ENCODE measurements around the gene GMPS. TPM values are rescaled to one million over a fixed set of nuclear protein-coding genes. Genes with fewer than 3 reads are reported as not detected.
A peak's percentile ranks its signal among the peaks of the same experiment; 100 is the strongest.

The GMPS gene
- polyA plus RNA-seq, 1 of the 3 experiments (the other 2 are of a cell fraction), result 13.4 TPM

GRCh38 chr3:155852341-155852740 is 18.1 kb upstream of the GMPS start (continued):
- TF ChIP-seq ZBTB33 (IDR thresholded peaks at IDR 0.05; ENCODE audit: borderline replicate concordance, low read depth) (no peak), MEF2A (IDR thresholded peaks at IDR 0.05; ENCODE audit: borderline replicate concordance, low read depth) (no peak), FOSL2 (IDR thresholded peaks at IDR 0.05; ENCODE audit: borderline replicate concordance, low read depth) (no peak), TAF1 (IDR thresholded peaks at IDR 0.05; ENCODE audit: borderline replicate concordance, low read depth, low read length) (no peak), GABPA (IDR thresholded peaks at IDR 0.05; ENCODE audit: low read depth) (no peak), YY1 (IDR thresholded peaks at IDR 0.05; ENCODE audit: low read depth) (no peak), JUND (IDR thresholded peaks at IDR 0.05) (no peak), RAD21 (IDR thresholded peaks at IDR 0.05; ENCODE audit: low read length) (no peak), CHD2 (IDR thresholded peaks at IDR 0.05; ENCODE audit: low read length, partially characterized antibody) (no peak), ELF1 (IDR thresholded peaks at IDR 0.05) (no peak)

GRCh38 chr3:155853214-155854140 is 17.0 kb upstream of the GMPS start:
- POLR2A ChIA-PET, result interaction anchor here (1.0 to 1.5 kb wide), 2 partner anchors 16 to 47 kb away, joined by 4 read pairs; partner anchors contain the start of genes C3orf33 and GMPS

More at GRCh38 chr3:155853214-155854140, 17.0 kb upstream of the GMPS start:
- Histone ChIP-seq H3K9me2 (no peaks in the 10 kb centered on the region), H2AFZ (ENCODE audit: low read depth) (peak overlapping the region; percentile 85), H3K4me2 (peak overlapping the region; percentile 85), H3K9me3 (no peaks in the 10 kb centered on the region), H3K27me3 (ENCODE audit: insufficient read depth) (no peaks in the 10 kb centered on the region), H3K27ac (ENCODE audit: low read depth in 2 of 2, low read length in 1 of 2) (peak overlapping the region; percentile 74 to 86), H3K36me3 (replicated peaks in 1 of 2; ENCODE audit: control insufficient read depth in 1 of 2, insufficient read depth in 2 of 2, low read length in 1 of 2) (no peaks in the 10 kb centered on the region), H4K20me1 (ENCODE audit: insufficient read depth) (peaks cover 1% of the 10 kb centered on the region), H3K4me1 (ENCODE audit: control insufficient read depth in 1 of 2, insufficient read depth in 2 of 2, low read depth in 1 of 2, low read length in 1 of 2) (peaks cover 0 to 10% of the 10 kb centered on the region in 2 experiments; a peak in 3 of 4 replicates), H3K4me3 (ENCODE audit: low read depth in 2 of 2, low read length in 1 of 2) (peak overlapping the region; percentile 85 to 97), H3K9ac (peak overlapping the region; percentile 89), H3F3A (replicated peaks; ENCODE audit: insufficient read depth) (peaks cover 5% of the 10 kb centered on the region), H3K79me2 (ENCODE audit: insufficient read depth) (peaks cover 55% of the 10 kb centered on the region)
- WGBS (ENCODE audit: low lambda C conversion rate), result 3% methylated on average over 35 of the region's 45 CpGs
- CTCF ChIA-PET, result interaction anchor here (0.8 to 1.4 kb wide), 4 partner anchors 12 to 107 kb away, joined by 3 to 7 read pairs (median 4); partner anchors contain the start of gene C3orf33
- no peak for DNase-seq
- no peak for TF ChIP-seq EP300 (IDR thresholded peaks at IDR 0.05; ENCODE audit: borderline replicate concordance in 1 of 2, low read depth in 1 of 2, low read length in 1 of 2)
- TF ChIP-seq USF1 (IDR thresholded peaks at IDR 0.05; ENCODE audit: borderline replicate concordance, low read depth), result no peak
- no peak for TF ChIP-seq FOXJ3 (CRISPR knock-in tag; IDR thresholded peaks at IDR 0.05)
- TF ChIP-seq GATA2 (CRISPR knock-in tag; IDR thresholded peaks at IDR 0.05), result no peak; the same call in 1 of the 2 replicates
- TF ChIP-seq RCOR1 (IDR thresholded peaks at IDR 0.05; ENCODE audit: low read length), result no peak
- TF ChIP-seq CHD2 (IDR thresholded peaks at IDR 0.05; ENCODE audit: low read length, partially characterized antibody), result no peak
- no peak for TF ChIP-seq POLR2AphosphoS5 (IDR thresholded peaks at IDR 0.05; ENCODE audit: low read depth, low read length)
- no peak for TF ChIP-seq ZBTB33 (IDR thresholded peaks at IDR 0.05; ENCODE audit: borderline replicate concordance, low read depth)
- no peak for TF ChIP-seq USF2 (IDR thresholded peaks at IDR 0.05; ENCODE audit: borderline replicate concordance, low read depth, low read length)
- no peak for TF ChIP-seq MEF2A (IDR thresholded peaks at IDR 0.05; ENCODE audit: borderline replicate concordance, low read depth)
- no peak for TF ChIP-seq ELF1 (IDR thresholded peaks at IDR 0.05)
- TF ChIP-seq IRF3 (IDR thresholded peaks at IDR 0.05; ENCODE audit: low read depth, low read length), result no peak
- no peak for TF ChIP-seq FOSL2 (IDR thresholded peaks at IDR 0.05; ENCODE audit: borderline replicate concordance, low read depth)
- no peak for TF ChIP-seq SIN3A (IDR thresholded peaks at IDR 0.05; ENCODE audit: borderline replicate concordance, low read depth, low read length)
- no peak for TF ChIP-seq TAF1 (IDR thresholded peaks at IDR 0.05; ENCODE audit: borderline replicate concordance, low read depth, low read length)
- TF ChIP-seq TCF12 (IDR thresholded peaks at IDR 0.05), result no peak
- TF ChIP-seq NFIC (IDR thresholded peaks at IDR 0.05; ENCODE audit: borderline replicate concordance), result no peak
- TF ChIP-seq FOXM1 (IDR thresholded peaks at IDR 0.05; ENCODE audit: low read depth), result no peak
- no peak for TF ChIP-seq RAD21 (IDR thresholded peaks at IDR 0.05; ENCODE audit: low read length)
- TF ChIP-seq NRF1 (IDR thresholded peaks at IDR 0.05; ENCODE audit: low read depth, low read length), result no peak

All from SK-N-SH (cell line).